Transverse colon (tissue), 4 donors: ENCODE results near the gene PICK1. TPM values are rescaled to one million over a fixed set of nuclear protein-coding genes. Genes with fewer than 3 reads are reported as not detected.

Experiments used
- DNase-seq: peaks from one replicate; pipeline ENCODE4 v3.0.0-alpha.2; 2019
- H3K27ac ChIP-seq, 4 donors: fragments of 200-600 bp; sonication (generic); 2 replicates each; pipeline ENCODE4 v1.5.1; 2016 to 2018; ENCODE audit warnings: inconsistent platforms in 4 of 4
- H3K27me3 ChIP-seq: fragments of 200-600 bp; sonication (generic); 2 replicates; pipeline ENCODE4 v1.5.1; 2017; ENCODE audit warnings: inconsistent platforms
- H3K36me3 ChIP-seq, 4 donors: fragments of 200-600 bp; sonication (generic); 2 replicates each; pipeline ENCODE4 v1.5.1; 2017 to 2019; ENCODE audit warnings: inconsistent platforms in 4 of 4
- H3K4me1 ChIP-seq, 4 donors: fragments of 200-600 bp; sonication (generic); 2 replicates each; pipeline ENCODE4 v1.5.1; 2017 to 2020; ENCODE audit warnings: inconsistent platforms in 4 of 4
- H3K4me3 ChIP-seq, 4 donors: fragments of 200-600 bp; sonication (generic); 1 replicate in 1 of 4; 2 replicates in 3 of 4; pipeline versions ENCODE4 v1.5.1 to v1.6.1; 2017 to 2019; ENCODE audit warnings: inconsistent platforms in 4 of 4
- H3K9me3 ChIP-seq, 2 donors: fragments of 200-600 bp; sonication (generic); 2 replicates each; pipeline ENCODE4 v1.5.1; 2017 to 2019; ENCODE audit warnings: inconsistent platforms in 2 of 2
- CTCF ChIP-seq, 5 experiments: fragments of 200-600 bp in 3 of 5; fragments of 450-650 bp in 2 of 5; sonication (generic) in 3 of 5; IDR thresholded peaks; 1 replicate in 2 of 5; 2 replicates in 3 of 5; pipeline ENCODE4 v1.5.1; 2016 to 2017; ENCODE audit warnings: antibody characterized with exemption in 5 of 5, inconsistent platforms in 3 of 5, mild to moderate bottlenecking in 2 of 5, moderate library complexity in 1 of 5
- EP300 ChIP-seq: sonication (generic); formaldehyde crosslinking; IDR thresholded peaks from one replicate; pipeline ENCODE4 v1.6.1; 2017; ENCODE audit warnings: antibody characterized with exemption, low read depth
- POLR2A ChIP-seq: fragments of 450-650 bp; IDR thresholded peaks from one replicate; pipeline ENCODE4 v1.6.1; 2016; ENCODE audit warnings: antibody characterized with exemption, mild to moderate bottlenecking, moderate library complexity
- POLR2AphosphoS5 ChIP-seq, 3 donors: sonication (generic); formaldehyde crosslinking; IDR thresholded peaks; one replicate each; pipeline ENCODE4 v1.6.1; 2016; ENCODE audit warnings: antibody characterized with exemption in 3 of 3
- WGBS, 2 donors: methylation state at CpG; one replicate each; pipeline ENCODE4 v1.1.5; 2018; ENCODE audit warnings: low coverage in 1 of 2; 5-methylcytosine and 5-hydroxymethylcytosine counted together
- in situ Hi-C, 4 donors: fragments of 200-750 bp; cut with MboI; loops; one replicate each; pipeline versions ENCODE4 v1.15.0 to v1.15.1; 2017; ENCODE audit warnings: low sequenced_read_pairs in 3 of 4, low pct_ligation_motif_present in 1 of 4, low pct_unique_long_range_greater_than_20kb in 1 of 4
- intact Hi-C: fragments of 100-400 bp; cut with DNase I; formaldehyde crosslinking; loops from one replicate; pipeline ENCODE4 v1.15.1; 2023; ENCODE audit warnings: low total_unique reads
- total RNA-seq, 4 donors: library from RNA; depleted of rRNA; stranded (reverse); fragments of >200 nt; gene quantifications; one replicate each; pipeline ENCODE4 v1.1.0, GENCODE V29; 2016

Gene PICK1
- total RNA-seq, 4 donors from 2014 or later: 34.3 to 127 (median 69.3) TPM

GRCh38 chr22:38110008-38110862, 53.0 kb downstream of the PICK1 start, which contains the start of gene BAIAP2L2:
TSS of gene BAIAP2L2 (minus strand) at chr22:38110684. CDS start at chr22:38110525, 159 bp downstream.
- Histone ChIP-seq H3K4me1 (peaks cover 9 to 58% (median 47%) of the 10 kb centered on the region in 4 donors), H3K27ac (peak within 1 kb of the TSS; percentile 83 to 93 (median 86)), H3K36me3 (no peaks in the 10 kb centered on the region), H3K27me3 (no peaks in the 10 kb centered on the region), H3K9me3 (no peaks in the 10 kb centered on the region), H3K4me3 (peak within 1 kb of the TSS; percentile 10 to 51 (median 31))
- 48 to 76% methylated on average over 3 to 12 of the region's 19 CpGs for WGBS, 2 donors
- intact Hi-C loops: loop anchor here (5.0 to 10.0 kb wide), 2 partner anchors 125 to 242 kb away; no protein-coding TSS in a partner anchor
- in situ Hi-C loops: loop anchor here in 3 of 4 donors (25.0 kb wide), 3 partner anchors 127 to 252 kb away; no protein-coding TSS in a partner anchor
- TF ChIP-seq POLR2AphosphoS5 (IDR thresholded peaks at IDR 0.05) (peak; percentile 13 to 85 (median 80)), POLR2A (peak; percentile 85), CTCF (IDR thresholded peaks at IDR 0.05) (no peak), EP300 (no peak)
- DNase-seq: peak; percentile 80

GRCh38 chr22:38110863-38111852, 54.0 kb downstream of the PICK1 start:
- Histone ChIP-seq H3K4me1 (peaks cover 9 to 58% (median 47%) of the 10 kb centered on the region in 4 donors), H3K27ac (peak overlapping the region; percentile 83 to 93 (median 86)), H3K36me3 (no peaks in the 10 kb centered on the region), H3K9me3 (no peaks in the 10 kb centered on the region), H3K27me3 (no peaks in the 10 kb centered on the region), H3K4me3 (peak overlapping the region in 2 of 4 donors; percentile 37 to 51)
- WGBS, 2 donors: 44% methylated on average over 28 of the region's 30 CpGs; no CpG with 5 or more reads in 1 of the 2 donors
- intact Hi-C loops: loop anchor here (5.0 to 10.0 kb wide), 2 partner anchors 124 to 241 kb away; no protein-coding TSS in a partner anchor
- in situ Hi-C loops: loop anchor here in 3 of 4 donors (25.0 kb wide), 3 partner anchors 126 to 251 kb away; no protein-coding TSS in a partner anchor
- TF ChIP-seq EP300 (no peak), CTCF (IDR thresholded peaks at IDR 0.05) (no peak), POLR2A (no peak), POLR2AphosphoS5 (IDR thresholded peaks at IDR 0.05) (no peak)
- DNase-seq: peak; percentile 81

- peak overlapping the region; percentile 83 to 93 (median 86) for H3K27ac ChIP-seq
- peak; percentile 63 for DNase-seq
- in situ Hi-C loops: loop anchor here in 3 of 4 donors (25.0 kb wide), 3 partner anchors 125 to 250 kb away; no protein-coding TSS in a partner anchor
- no peak overlapping the region for H3K4me3 ChIP-seq
- peaks cover 9 to 58% (median 47%) of the 10 kb centered on the region in 4 donors for H3K4me1 ChIP-seq
- no peaks in the 10 kb centered on the region for H3K27me3 ChIP-seq
- intact Hi-C loops: loop anchor here (5.0 to 10.0 kb wide), 2 partner anchors 123 to 240 kb away; no protein-coding TSS in a partner anchor
- H3K9me3 ChIP-seq: no peaks in the 10 kb centered on the region
- WGBS, 2 donors: 63% methylated on average over 11 of the region's 11 CpGs; no CpG with 5 or more reads in 1 of the 2 donors
- no peaks in the 10 kb centered on the region for H3K36me3 ChIP-seq
- TF ChIP-seq POLR2AphosphoS5 (IDR thresholded peaks at IDR 0.05) (no peak), CTCF (IDR thresholded peaks at IDR 0.05) (no peak), EP300 (no peak), POLR2A (no peak)
Observed at GRCh38 chr22:38111925-38112355, 54.7 kb downstream of the PICK1 start.
